Osteoblast (primary cell): ENCODE measurements around the gene COLGALT1. TPM values are rescaled to one million over a fixed set of nuclear protein-coding genes. Genes with fewer than 3 reads are reported as not detected.
A peak's percentile ranks its signal among the peaks of the same experiment; 100 is the strongest.

Experiments
- DNase-seq: peaks from one replicate; pipeline ENCODE4 v3.0.0; 2011; ENCODE audit warnings: low spot score, mixed read lengths; ENCODE audit not compliant: insufficient read length; ENCODE audit errors: missing footprints
- H2AFZ ChIP-seq: 2 replicates; pipeline ENCODE4 v1.6.0; 2011; ENCODE audit warnings: mild to moderate bottlenecking, low read length
- H3K27ac ChIP-seq: 2 replicates; pipeline ENCODE4 v1.5.1; 2011; ENCODE audit warnings: mild to moderate bottlenecking, low read depth, low read length, moderate library complexity
- H3K27me3 ChIP-seq: 2 replicates; pipeline ENCODE4 v1.6.0; 2012; ENCODE audit warnings: mild to moderate bottlenecking, control low read depth, inconsistent platforms, low read length, moderate library complexity; ENCODE audit not compliant: insufficient read depth
- H3K36me3 ChIP-seq: 2 replicates; pipeline ENCODE4 v1.5.1; 2011; ENCODE audit warnings: mild to moderate bottlenecking, low read length, control low read depth, moderate library complexity; ENCODE audit not compliant: insufficient read depth
- H3K4me1 ChIP-seq: 2 replicates; pipeline ENCODE4 v1.5.1; 2011; ENCODE audit warnings: mild to moderate bottlenecking, low read length, control low read depth, moderate library complexity; ENCODE audit not compliant: insufficient read depth
- H3K4me2 ChIP-seq: 2 replicates; pipeline ENCODE4 v1.6.0; 2011; ENCODE audit warnings: mild to moderate bottlenecking, low read length; ENCODE audit not compliant: insufficient read depth
- H3K4me3 ChIP-seq: fragments of 200-600 bp; sonication (generic); 3 replicates; pipeline ENCODE4 v1.5.1; 2012; ENCODE audit warnings: mild to moderate bottlenecking, low read length, inconsistent platforms; ENCODE audit not compliant: insufficient read depth
- H3K79me2 ChIP-seq: 2 replicates; pipeline ENCODE4 v1.6.0; 2012; ENCODE audit warnings: mild to moderate bottlenecking, low read length, control low read depth, inconsistent platforms; ENCODE audit not compliant: insufficient read depth
- H3K9me3 ChIP-seq: 2 replicates; pipeline ENCODE4 v1.5.1; 2011; ENCODE audit warnings: low read depth, low read length, control low read depth
- H4K20me1 ChIP-seq: 2 replicates; pipeline ENCODE4 v1.6.0; 2012; ENCODE audit warnings: mild to moderate bottlenecking, low read length, control low read depth; ENCODE audit not compliant: insufficient read depth
- total RNA-seq: library from RNA; depleted of rRNA; stranded (reverse); fragments of >200 nt; gene quantifications from 2 replicates; pipeline ENCODE4 v1.2.3, GENCODE V29; 2012
- TF ChIP-seq, protein P1 (sequence below): IDR thresholded peaks from 2 replicates; pipeline ENCODE4 v1.5.1; 2011; ENCODE audit warnings: mild to moderate bottlenecking, low read depth, low read length, moderate library complexity; ENCODE audit errors: extremely low read depth

The COLGALT1 gene
- total RNA-seq, 1 donor: 108 TPM

GRCh38 chr19:17562097-17562496 lies 6.6 kb downstream of the COLGALT1 start:
- TF ChIP-seq, protein P1, sequence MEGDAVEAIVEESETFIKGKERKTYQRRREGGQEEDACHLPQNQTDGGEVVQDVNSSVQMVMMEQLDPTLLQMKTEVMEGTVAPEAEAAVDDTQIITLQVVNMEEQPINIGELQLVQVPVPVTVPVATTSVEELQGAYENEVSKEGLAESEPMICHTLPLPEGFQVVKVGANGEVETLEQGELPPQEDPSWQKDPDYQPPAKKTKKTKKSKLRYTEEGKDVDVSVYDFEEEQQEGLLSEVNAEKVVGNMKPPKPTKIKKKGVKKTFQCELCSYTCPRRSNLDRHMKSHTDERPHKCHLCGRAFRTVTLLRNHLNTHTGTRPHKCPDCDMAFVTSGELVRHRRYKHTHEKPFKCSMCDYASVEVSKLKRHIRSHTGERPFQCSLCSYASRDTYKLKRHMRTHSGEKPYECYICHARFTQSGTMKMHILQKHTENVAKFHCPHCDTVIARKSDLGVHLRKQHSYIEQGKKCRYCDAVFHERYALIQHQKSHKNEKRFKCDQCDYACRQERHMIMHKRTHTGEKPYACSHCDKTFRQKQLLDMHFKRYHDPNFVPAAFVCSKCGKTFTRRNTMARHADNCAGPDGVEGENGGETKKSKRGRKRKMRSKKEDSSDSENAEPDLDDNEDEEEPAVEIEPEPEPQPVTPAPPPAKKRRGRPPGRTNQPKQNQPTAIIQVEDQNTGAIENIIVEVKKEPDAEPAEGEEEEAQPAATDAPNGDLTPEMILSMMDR: no peak
- H3K9me3 ChIP-seq: no peaks in the 10 kb centered on the region
- DNase-seq: no peak
- H3K4me1 ChIP-seq: peaks cover 17% of the 10 kb centered on the region
- H3K36me3 ChIP-seq: peaks cover 66% of the 10 kb centered on the region
- no peak overlapping the region for H3K27ac ChIP-seq
- H2AFZ ChIP-seq: no peak overlapping the region
- no peak overlapping the region for H3K4me3 ChIP-seq
- H4K20me1 ChIP-seq: no peaks in the 10 kb centered on the region
- H3K27me3 ChIP-seq: no peaks in the 10 kb centered on the region
- H3K79me2 ChIP-seq: peaks cover 52% of the 10 kb centered on the region
- no peak overlapping the region for H3K4me2 ChIP-seq

DNA sequence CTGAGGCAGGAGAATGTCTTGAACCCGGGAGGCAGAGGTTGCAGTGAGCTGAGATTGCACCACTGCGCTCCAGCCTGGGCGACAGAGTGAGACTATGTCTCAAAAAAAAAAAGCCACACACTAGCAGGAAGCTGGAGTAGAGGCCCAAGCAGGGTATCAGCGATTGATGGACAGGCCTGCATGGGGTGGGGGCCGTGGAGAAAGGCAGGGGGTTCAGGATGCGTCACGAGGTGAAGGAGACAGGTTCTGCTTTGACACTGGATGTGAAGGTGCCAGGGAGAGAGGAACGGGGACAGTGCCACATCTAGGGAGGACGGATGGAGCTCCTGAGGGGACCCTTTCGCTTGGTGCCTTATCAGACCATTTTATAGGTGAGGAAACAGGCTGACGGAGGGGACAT lies 7.1 kb downstream of the COLGALT1 start:
- Histone ChIP-seq H3K4me1 (peaks cover 17% of the 10 kb centered on the region), H4K20me1 (no peaks in the 10 kb centered on the region), H3K27ac (no peak overlapping the region), H3K9me3 (no peaks in the 10 kb centered on the region), H3K36me3 (peaks cover 66% of the 10 kb centered on the region), H3K79me2 (peaks cover 47% of the 10 kb centered on the region), H3K4me2 (no peak overlapping the region), H2AFZ (no peak overlapping the region), H3K4me3 (no peak overlapping the region), H3K27me3 (no peaks in the 10 kb centered on the region)
- TF ChIP-seq, protein P1: no peak
- no peak for DNase-seq

- DNase-seq: no peak
- H3K79me2 ChIP-seq: peaks cover 37% of the 10 kb centered on the region
Observed at GRCh38 chr19:17564781-17565180, 9.3 kb downstream of the COLGALT1 start.

DNA sequence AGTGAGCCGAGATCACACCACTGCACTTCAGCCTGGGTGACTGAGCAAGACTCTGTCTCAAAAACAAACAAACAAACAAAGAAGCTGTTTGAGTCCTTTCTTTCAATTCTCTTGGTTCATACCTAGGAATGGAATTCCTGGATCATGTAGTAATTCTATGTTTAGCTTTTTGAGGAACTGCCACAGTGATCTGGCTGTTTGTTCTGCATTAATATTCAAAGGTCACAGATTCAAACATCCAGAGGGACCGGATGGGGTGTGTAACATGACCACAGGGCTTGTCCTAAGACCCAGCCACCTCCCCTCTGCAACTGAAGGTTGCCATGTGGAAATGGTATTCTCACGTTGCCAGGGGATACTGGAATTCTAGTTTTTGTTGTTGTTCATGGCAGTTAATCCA lies 10.2 kb downstream of the COLGALT1 start:
- peaks cover 78% of the 10 kb centered on the region for H3K36me3 ChIP-seq
- H3K9me3 ChIP-seq: no peaks in the 10 kb centered on the region
- H3K27me3 ChIP-seq: no peaks in the 10 kb centered on the region
- TF ChIP-seq, protein P1: no peak
- H3K79me2 ChIP-seq: peaks cover 37% of the 10 kb centered on the region
- no peaks in the 10 kb centered on the region for H4K20me1 ChIP-seq
- no peak overlapping the region for H2AFZ ChIP-seq
- H3K27ac ChIP-seq: no peak overlapping the region
- H3K4me1 ChIP-seq: peaks cover under 1% of the 10 kb centered on the region
- no peak overlapping the region for H3K4me2 ChIP-seq
- peak; percentile 64 for DNase-seq
- H3K4me3 ChIP-seq: no peak overlapping the region

More at GRCh38 chr19:17564781-17565180, 9.3 kb downstream of the COLGALT1 start:
- TF ChIP-seq, protein P1: no peak
- H3K27ac ChIP-seq: no peak overlapping the region
- peaks cover 9% of the 10 kb centered on the region for H3K4me1 ChIP-seq
- no peak overlapping the region for H3K4me2 ChIP-seq
- H4K20me1 ChIP-seq: no peaks in the 10 kb centered on the region
- no peak overlapping the region for H2AFZ ChIP-seq
- H3K4me3 ChIP-seq: no peak overlapping the region
- no peaks in the 10 kb centered on the region for H3K27me3 ChIP-seq
- no peaks in the 10 kb centered on the region for H3K9me3 ChIP-seq
- peaks cover 72% of the 10 kb centered on the region for H3K36me3 ChIP-seq
